ENCODE results near the gene ELAC2. TPM values are rescaled to one million over a fixed set of nuclear protein-coding genes. Genes with fewer than 3 reads are reported as not detected.

ELAC2 gene
- total and polyA plus RNA-seq, 10 of the 15 experiments (the other 5 are each of a cell fraction or from before 2014, with no cell fraction given) = 5.1 to 146 (median 79.4) TPM

DNA sequence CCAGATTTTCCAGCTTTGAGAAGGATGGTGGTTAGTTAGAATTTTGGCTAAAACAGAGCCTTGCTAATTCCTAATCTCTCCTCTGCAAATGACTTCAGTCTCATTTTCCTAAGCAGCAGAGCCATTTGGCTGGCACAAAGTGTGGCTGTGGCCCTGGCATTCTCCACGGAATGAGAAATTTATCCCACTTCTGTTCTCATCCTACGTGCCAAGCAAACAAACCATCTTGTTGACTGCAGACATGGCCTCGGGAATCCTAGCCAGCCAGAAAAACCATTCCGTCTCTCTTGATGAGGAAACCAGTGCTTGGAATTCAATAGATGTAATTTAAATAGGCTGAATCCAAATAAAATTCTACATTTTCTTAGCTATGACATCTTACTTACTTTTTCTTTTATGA is 34.1 kb upstream of the ELAC2 start (continued):
- TF ChIP-seq NFXL1 (IDR thresholded peaks at IDR 0.05; ENCODE audit: borderline replicate concordance) = no peak
- no peak for TF ChIP-seq HDGF (IDR thresholded peaks at IDR 0.05)
- no peak for TF ChIP-seq CTCF (IDR thresholded peaks at IDR 0.05 in 2 of 3, conservative IDR thresholded peaks at IDR 0.05 in 1 of 3; ENCODE audit: control insufficient read depth in 2 of 3, extremely low read depth in 1 of 3, insufficient read depth in 1 of 3, low read depth in 3 of 3, low read length in 3 of 3)
- TF ChIP-seq, protein P1, sequence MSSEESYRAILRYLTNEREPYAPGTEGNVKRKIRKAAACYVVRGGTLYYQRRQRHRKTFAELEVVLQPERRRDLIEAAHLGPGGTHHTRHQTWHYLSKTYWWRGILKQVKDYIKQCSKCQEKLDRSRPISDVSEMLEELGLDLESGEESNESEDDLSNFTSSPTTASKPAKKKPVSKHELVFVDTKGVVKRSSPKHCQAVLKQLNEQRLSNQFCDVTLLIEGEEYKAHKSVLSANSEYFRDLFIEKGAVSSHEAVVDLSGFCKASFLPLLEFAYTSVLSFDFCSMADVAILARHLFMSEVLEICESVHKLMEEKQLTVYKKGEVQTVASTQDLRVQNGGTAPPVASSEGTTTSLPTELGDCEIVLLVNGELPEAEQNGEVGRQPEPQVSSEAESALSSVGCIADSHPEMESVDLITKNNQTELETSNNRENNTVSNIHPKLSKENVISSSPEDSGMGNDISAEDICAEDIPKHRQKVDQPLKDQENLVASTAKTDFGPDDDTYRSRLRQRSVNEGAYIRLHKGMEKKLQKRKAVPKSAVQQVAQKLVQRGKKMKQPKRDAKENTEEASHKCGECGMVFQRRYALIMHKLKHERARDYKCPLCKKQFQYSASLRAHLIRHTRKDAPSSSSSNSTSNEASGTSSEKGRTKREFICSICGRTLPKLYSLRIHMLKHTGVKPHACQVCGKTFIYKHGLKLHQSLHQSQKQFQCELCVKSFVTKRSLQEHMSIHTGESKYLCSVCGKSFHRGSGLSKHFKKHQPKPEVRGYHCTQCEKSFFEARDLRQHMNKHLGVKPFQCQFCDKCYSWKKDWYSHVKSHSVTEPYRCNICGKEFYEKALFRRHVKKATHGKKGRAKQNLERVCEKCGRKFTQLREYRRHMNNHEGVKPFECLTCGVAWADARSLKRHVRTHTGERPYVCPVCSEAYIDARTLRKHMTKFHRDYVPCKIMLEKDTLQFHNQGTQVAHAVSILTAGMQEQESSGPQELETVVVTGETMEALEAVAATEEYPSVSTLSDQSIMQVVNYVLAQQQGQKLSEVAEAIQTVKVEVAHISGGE (CRISPR knock-in tag; IDR thresholded peaks at IDR 0.05) = no peak
- no peak for TF ChIP-seq RELB (IDR thresholded peaks at IDR 0.05; ENCODE audit: low read depth)
- TF ChIP-seq RAD21 (IDR thresholded peaks at IDR 0.05; ENCODE audit: insufficient read depth, low read depth, low read length) = no peak
- no peak for TF ChIP-seq RBBP5 (conservative IDR thresholded peaks at IDR 0.05)

Data from GM12878 (cell line).